KG1 (cell line): ENCODE results near the gene MRTFA.
"Not testable (repeated sequence)": the region's sequence is repeated elsewhere in the genome, so short reads cannot be mapped to it uniquely, and the experiment has no call there.

Experiments
- DNase-seq: peaks from one replicate; lab custom pipeline; 2025; lab: John Stamatoyannopoulos, UW

MRTFA gene

DNA sequence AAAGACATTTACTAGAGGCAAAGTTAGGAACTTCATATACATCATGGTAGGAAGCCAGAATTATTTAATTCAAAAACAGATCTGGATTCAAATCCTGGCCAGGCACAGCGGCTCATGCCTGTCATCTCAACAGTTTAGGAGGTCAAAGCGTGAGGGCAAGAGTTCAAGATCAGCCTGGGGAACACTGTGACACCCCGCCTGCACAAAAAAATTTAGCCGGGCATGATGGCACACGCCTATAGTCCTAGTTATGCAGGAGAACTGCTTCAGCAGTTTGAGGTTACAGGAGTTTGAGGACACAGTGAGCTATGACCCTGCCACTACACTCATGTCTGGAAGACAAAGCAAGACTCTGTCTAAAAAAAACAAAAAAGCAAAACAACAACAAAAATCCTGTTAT is 8.9 kb downstream of the MRTFA start:
- DNase-seq = no peak

DNA sequence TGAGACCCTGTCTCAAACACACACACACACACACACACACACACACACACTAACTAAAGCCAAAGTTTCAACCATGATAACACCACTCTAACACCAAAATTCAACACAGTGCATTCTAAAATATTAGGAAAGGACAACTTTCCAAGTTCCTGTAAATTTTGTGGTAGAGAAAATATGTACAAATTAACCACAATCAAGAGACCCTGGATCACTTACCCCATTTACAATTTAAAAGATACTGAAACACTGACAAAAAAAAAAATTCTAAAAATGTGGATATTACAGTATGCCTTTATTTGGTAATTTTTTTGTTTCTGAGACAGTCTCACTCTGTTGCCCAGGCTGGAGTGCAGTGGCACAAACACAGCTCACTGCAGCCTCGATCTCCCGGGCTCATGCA is 9.7 kb downstream of the MRTFA start:
- DNase-seq = no peak

DNA sequence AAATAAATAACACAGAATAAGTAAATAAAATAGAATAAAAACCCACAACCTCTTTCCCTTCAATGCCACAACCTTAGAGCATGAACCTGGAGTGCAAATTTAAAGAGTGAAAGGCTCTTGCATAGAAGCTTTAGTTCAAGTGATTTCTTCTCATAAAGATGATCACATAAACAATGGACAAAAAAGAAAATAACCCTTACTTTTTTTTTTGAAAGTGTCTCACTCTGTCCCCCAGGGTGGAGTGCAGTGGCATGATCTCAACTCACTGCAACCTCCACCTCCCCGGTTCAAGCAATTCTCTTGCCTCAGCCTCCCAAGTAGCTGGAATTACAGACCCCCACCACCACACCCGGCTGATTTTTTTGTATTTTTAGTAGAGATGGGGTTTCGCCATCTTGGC is 10.7 kb downstream of the MRTFA start:
- DNase-seq = not testable (repeated sequence)

DNA sequence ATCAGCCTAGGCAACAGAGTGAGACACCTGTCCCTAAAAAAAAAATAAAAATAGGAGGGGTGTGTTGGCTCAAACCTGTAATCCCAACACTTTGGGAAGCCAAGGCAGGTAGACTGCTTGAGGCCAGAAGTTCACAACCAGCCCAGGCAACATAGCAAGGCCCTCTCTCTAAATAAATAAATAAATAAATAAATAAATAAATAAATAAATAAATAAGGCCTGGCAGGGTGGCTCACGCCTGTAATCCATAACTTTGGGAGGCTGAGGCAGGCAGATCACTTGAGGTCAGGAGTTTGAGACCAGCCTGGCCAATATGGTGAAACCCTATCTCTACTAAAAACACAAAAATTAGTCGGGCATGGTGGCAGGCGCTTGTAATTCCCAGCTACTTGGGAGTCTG is 11.2 kb downstream of the MRTFA start:
- not testable (repeated sequence) for DNase-seq

DNA sequence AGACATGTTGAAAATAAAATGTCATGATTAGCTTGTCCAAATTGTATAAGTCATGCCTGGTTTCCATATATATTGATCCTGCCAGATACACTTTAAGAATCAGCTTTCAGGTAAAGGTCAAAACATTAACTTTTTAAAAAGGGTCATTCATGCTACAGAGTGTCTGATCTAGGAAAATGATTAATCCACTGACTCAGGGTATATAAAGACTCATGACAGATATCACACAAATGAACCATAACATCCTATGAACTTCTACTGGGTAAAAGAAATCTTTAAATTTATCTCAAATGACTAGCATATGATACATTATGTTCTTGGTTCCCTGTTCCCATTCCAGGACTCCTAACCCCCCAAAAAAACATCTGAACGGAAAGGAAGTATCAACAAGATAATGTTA is 11.7 kb downstream of the MRTFA start:
- DNase-seq = no peak

DNA sequence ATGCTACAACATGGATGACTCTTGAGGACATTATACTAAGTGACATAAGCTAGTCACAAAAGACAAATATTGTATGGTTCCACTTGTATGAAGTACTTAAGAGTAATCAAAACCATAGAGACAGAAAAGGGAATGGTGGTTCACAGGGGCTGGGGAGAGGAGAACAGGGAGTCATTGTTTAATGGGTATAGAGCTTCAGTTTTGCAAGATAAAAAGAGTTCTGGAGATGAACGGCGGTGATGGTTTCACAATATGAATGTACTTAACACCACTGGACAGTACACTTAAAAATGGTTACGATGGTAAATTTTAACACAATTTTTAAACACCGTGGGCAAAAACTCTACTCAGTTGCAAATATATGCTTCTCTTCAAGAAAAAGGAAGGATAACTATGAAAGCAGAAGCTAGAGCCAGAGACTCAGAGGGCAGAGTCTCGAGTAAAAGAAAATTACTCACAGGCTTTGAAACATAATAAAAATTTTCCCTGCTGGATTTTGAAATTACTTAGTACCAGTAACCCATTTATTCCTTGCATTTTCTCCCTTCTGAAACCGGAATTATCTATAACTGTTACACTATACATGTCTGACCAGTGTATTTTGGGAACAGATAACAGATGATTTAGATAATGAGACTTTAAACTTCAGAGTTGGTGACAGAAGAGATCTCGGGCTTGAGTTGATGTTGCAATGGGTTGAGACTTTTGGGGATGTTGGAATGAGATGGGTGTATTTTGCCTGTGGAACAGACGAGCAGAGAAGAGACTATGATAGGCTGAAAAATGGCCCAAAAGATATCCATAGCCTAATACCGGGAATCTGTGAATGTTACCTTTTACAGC is 15.0 kb downstream of the MRTFA start:
- DNase-seq = no peak

DNA sequence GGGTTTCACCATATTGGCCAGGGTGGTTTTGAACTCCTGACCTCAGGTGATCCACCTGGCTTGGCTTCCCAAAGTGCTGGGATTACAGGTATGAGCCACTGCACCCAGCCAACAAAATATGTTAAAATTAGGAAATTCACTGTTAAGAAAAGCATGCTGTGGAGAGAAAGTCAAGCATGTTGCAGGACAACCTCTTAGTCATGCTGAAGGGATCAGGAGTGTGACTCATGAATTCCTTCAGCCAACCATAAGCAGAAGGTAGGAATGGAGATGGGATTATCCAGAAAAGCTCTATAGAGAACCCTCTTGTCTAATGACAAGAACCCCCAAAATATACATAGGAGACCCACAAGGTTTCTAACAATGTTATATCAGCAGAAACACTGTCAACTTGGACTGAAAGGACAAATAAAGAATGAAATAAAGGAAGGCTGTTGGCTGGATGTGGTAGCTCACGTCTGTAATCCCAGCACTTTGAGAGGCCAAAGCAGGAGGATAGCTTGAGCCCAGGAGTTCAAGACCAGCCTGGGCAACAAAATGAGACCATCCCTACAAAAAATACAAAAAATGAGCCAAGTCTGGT is 16.0 kb downstream of the MRTFA start:
- DNase-seq = no peak

DNA sequence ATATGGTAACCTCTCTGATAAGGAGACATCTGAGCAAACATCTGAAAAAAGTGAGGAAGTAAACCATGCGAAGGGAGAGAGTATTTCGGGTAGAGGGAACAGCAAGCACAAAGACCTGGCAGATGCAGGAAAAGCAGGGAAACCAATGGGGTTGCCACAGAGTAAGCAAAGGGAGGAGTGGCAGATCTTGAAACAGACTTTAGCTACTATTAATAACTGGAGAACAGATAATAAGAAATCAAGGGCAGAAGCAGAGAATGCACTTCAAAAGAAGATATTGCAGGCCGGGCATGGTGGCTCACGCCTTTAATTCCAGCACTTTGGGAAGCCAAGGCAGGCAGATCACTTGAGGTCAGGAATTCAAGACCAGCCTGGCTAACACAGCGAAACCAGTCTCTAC is 18.1 kb downstream of the MRTFA start:
- no peak for DNase-seq

DNA sequence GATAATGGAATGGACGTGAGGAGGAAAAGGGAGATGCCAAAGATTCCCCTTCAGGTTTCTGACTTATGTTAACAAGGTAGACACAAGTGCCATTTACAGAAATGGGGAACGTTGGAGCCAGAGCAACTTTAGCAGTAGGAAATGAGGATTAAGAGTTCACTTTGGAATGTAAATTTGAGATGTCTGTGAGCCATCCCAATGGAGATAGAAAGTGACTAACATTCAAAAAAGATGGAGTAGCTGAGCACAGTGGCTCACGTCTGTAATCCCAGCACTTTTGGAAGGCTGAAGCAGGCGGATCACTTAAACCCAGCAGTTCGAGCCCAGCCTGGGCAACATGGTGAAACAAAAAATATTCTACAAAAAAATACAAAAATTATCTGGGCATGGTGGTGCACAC is 19.9 kb downstream of the MRTFA start:
- no peak for DNase-seq

DNA sequence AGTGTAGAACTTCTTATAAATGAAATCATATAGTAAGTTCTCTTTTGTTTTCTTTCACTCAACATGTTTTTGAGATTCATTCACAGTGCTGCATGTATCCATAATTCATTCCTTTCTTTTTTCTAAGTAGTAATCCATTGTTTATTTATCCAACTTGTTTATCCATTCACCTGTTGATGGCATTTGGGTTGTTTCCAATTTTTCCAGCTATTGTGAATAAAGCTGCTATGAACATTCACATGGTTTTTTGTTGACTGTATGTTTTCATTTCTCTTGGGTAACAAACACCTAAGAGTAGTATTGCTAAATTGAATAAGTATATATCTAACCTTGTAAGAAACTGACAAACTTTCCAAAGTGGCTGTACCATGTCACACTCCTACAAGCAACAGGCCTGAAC is 23.5 kb downstream of the MRTFA start:
- no peak for DNase-seq

DNA sequence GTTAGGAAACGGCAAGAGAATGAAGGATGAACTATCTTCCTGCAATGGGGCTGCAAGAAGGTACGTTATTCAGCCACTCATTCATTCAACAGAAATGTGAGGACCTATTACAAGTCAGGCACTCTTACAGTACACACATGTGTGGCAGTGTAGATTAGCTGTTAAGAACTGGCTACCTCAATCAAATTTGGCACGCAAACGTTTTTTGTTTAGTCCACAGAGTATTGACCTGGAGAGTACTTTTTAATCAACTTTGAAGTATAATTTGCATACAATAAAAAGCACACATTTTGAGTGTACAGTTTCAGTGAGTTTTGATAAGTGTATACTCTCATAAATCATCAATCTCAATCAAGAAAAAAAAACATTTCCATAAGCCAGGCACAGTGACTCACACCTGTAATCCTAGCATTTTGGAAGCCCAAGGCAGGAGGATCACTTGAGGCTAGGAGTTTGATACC is 24.2 kb downstream of the MRTFA start:
- no peak for DNase-seq

DNA sequence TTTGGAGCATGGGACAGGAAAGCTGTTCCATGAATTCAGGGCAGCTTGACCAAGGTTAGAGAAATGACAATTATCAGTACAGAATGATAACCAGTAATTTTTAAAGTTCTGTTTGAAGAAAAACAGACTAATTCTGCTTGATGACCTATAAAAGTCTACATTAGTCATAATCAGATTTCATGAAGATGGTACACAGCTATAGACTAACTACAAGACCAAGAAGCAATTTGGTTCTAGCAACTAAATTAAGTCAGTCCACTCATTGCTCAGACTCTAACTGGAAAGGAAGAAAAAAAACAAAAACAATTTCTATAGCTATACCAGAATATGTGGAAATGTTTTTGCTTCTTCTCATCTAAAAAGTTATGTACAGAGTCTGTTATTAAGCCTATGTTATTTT is 24.9 kb downstream of the MRTFA start:
- DNase-seq = no peak

DNA sequence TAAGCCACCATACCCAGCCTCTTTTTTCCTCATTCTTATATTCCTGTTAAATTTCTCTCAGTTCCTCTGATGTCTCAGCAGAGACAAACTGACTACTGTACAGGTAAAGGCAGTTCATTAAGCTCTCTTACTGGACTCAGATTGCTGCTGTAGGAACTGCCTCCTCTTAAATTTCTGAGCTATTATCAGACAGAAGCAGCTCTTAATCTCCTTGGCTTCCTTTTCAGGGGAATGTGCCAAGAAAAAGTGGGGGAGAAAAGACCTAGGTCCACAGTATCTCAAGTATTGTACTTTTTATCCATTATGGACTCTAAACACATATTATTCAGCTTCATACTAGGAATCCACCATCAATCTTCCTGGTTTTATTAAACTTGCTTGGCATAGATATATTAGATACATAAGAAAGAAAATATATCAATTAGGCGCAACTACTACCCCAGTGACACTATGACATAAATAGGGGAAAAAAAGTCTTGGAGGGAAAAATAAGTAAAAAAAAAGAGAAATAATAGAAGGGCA is 26.1 kb downstream of the MRTFA start:
- no peak for DNase-seq

DNA sequence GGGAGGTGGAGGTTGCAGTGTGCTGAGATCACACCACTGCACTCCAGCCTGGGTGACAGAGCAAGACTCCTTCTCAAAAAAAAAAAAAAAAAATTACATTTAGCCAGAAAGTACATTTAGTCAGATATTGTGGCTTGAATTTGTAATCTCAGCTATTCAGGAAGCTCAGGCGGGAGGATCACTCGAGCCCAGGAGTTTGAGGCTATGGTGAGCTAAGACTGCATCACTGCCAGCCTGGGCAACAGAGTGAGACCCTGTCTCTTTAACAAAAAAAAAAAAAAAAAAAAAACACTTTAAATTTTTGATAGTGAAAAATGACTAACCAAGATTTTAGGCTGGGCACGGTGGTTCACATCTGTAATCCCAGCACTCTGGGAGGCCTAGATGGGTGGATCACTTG is 27.3 kb downstream of the MRTFA start:
- no peak for DNase-seq

DNA sequence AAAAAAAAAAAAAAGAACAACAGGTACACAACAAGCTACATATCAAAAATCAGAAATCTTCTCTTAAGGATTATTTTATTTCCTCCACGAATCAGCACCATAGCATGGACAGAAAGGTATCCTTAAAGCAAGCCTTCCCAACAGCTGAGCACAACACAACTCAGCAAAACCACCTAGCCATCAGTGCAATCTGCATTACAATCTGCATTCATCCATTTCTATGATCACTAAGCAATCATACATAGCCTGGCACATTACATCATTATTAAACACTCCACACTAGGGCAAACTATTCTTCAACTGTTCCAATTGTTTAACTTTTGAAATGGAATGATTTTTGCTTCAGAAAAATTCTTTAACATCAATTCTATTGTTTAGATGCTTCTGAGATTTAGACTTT is 29.0 kb downstream of the MRTFA start:
- no peak for DNase-seq

DNA sequence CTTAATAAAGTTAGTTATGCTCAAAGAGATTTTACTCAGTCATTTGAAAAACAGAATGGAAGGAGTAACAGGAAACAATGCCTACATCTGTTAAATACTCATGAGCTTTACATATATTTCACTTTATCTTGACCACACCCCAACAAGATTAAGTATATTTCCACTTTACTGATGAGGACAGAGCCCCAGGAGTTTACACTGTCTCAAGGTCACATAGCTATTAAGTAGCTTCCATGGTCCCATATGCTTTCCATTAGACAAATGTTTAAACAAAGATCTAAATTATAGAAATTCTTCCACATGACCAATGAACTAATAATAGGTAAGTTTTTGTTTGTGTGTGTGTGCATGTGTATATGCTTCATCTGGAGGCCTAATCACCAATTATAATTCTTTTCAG is 30.2 kb downstream of the MRTFA start:
- no peak for DNase-seq

DNA sequence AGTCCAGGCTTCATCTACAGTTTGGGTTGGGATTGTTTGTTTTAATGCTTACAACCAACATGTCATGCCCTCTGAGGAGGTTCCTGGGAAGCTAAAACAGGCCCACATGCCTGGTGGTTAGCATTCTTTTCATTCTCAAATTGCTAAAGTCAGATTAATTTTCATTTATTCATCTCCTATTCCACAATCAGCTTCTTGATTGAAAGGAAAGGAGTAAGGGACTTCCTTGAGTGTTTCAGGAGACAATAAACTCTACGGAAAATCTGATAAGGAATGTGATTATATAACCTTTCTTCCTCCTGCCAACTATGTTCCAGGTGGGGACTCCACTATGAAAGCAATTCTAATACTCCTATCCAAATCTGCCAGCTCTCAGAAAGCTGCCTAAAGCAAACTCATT is 30.8 kb downstream of the MRTFA start:
- no peak for DNase-seq

DNA sequence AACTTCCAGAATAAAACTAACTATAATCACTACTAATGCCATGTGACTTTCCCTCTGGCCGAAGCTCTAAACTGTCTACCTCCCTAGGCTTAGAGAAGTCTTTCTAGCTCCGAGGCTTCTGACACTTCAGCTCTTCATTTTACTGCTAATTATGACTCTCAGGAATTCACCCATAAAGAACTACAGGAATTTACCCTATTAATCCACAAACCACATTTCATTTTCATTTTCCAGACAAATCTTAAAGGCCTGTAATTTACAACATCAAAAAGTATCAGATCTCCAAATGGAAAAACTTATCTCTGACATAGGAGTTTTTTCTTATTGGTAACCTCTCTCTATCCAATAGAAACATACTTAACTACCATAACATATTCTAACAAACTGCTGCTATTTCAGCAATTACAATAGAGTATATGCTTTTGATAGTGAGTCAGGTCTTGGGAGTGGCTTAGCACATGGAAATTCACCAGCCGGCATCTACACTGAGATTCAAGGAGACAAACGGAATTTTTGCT is 33.4 kb downstream of the MRTFA start:
- no peak for DNase-seq

DNA sequence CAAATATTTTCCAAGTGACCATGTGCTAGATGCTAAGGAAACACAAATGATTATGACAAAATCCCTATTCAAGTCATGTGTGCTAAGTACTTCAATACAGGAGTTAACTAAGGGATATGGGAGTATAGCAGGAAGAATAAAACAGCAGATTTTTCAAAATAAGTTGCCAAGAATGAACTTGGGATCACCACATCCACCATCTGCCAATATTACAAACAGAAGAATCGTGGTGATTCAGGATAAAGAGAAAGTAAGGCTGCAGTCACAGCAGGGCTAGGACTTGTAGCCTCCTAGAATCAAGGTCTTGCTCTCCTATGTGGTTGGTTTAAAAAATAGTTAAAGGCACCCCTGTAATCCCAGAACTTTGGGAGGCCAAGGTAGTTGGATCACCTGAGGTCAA is 34.3 kb downstream of the MRTFA start:
- no peak for DNase-seq

DNA sequence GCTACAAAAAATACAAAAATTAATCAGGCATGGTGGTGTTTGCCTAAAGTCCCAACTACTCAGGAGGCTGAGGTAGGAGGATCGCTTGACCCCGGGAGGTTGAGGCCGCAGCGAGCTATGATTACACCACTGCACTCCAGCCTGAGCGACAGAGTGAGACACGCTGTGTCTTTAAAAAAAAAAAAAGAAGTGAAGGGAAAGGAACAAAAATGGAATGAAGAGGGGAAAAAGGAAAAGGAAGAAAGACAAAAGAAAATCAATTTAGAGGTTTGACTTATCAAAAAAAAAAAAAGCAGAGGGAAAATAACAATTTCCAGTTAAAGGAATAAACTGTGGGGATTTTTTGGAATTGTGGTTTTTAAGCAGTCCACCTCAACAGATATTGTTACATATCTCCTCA is 36.8 kb downstream of the MRTFA start:
- no peak for DNase-seq

DNA sequence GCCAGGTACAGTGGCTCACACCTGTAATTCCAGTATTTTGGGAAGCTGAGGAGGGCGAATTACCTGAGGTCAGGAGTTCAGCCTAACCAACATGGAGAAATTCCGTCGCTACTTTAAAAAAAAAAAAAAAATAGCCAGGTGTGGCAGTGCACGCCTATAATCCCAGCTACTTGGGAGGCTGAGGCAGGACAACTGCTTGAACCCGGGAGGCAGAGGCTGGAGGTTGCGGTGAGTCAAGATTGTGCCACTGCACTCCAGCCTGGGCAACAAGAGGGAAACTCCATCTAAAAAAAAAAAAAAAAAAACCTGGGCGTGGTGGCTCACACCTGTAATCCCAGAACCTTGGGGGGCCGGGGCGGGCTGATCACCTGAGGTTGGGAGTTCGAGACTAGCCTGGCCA is 37.8 kb downstream of the MRTFA start:
- not testable (repeated sequence) for DNase-seq

DNA sequence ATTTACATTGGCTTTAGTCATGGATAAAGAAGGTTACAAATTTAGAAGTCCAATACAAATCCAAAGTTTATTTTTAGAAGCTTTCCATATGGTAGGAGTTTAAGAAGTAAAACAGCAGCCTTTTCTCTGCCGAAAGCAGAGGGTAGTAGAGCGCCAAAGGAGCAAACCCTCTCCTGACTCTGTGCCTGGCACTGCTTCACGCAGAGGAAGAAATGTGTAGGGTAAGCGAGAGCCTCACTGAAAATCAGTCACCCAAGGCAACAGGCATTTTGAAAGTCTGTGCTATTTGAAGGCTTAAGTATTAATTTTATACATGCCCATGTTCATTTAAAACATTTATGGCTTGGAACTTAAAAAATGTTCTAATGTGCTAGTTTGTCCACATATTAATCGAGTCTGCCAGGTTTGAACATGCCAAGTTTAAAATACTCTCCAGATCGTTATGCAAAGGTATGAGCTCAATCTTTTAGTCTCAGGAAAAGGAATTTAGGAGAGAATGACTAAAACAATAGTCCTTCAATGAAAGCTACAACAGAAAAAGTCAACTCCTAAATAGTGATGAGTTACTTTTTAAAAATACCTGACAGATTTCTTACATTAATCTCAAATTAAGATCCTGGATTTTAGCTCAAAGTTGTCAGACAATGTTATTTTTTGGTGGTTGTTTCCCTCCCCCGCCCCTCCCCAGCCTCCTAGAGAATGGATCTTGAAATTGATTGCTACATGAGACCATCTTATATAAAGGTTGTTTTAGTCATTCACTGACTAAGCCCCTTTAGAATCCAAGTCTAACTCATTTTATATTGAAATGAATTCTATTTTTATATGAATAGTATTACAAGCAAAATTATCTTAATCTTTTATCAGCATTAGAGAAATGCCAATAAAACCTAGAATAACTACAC is 38.7 kb downstream of the MRTFA start:
- no peak for DNase-seq
